Measurements from ENCODE around the gene DUSP8.
"Not testable (repeated sequence)": the region's sequence is repeated elsewhere in the genome, so short reads cannot be mapped to it uniquely, and the experiment has no call there.

The DUSP8 gene

GRCh38 chr11:1511937-1512496 is 60.1 kb downstream of the DUSP8 start:
- no peak for DNase-seq
- intact Hi-C loops (cut with DNase I): loop anchor here (5.0 to 10.0 kb wide), 2 partner anchors 207 to 310 kb away; partner anchors contain the start of gene TOLLIP

GRCh38 chr11:1510928-1511327 is 61.1 kb downstream of the DUSP8 start:
- intact Hi-C loops (cut with DNase I): loop anchor here (5.0 to 10.0 kb wide), 2 partner anchors 206 to 309 kb away; partner anchors contain the start of gene TOLLIP
- DNase-seq: peak in 1 of 42 donors; percentile 32

GRCh38 chr11:1510351-1510750 is 61.7 kb downstream of the DUSP8 start:
- intact Hi-C loops (cut with DNase I): loop anchor here (5.0 to 10.0 kb wide), 2 partner anchors 206 to 308 kb away; partner anchors contain the start of gene TOLLIP
- DNase-seq: not testable (repeated sequence)

- no peak for DNase-seq
- intact Hi-C loops (cut with DNase I): loop anchor here (5.0 to 10.0 kb wide), 2 partner anchors 205 to 307 kb away; partner anchors contain the start of gene TOLLIP
Observed at GRCh38 chr11:1509626-1510255, 62.3 kb downstream of the DUSP8 start.

- intact Hi-C loops (cut with DNase I): no loop called here
- no peak for DNase-seq
Observed at GRCh38 chr11:1508986-1509385, 63.1 kb downstream of the DUSP8 start.

- no peak for DNase-seq
- intact Hi-C loops (cut with DNase I): no loop called here
Observed at GRCh38 chr11:1508491-1508891, 63.6 kb downstream of the DUSP8 start.

- DNase-seq: peak in 7 of 42 donors; percentile 24 to 73 (median 39)
- intact Hi-C loops (cut with DNase I): no loop called here
Observed at GRCh38 chr11:1507381-1508140, 64.5 kb downstream of the DUSP8 start.

GRCh38 chr11:1506981-1507380 is 65.1 kb downstream of the DUSP8 start:
- intact Hi-C loops (cut with DNase I): no loop called here
- no peak for DNase-seq

GRCh38 chr11:1505480-1505879 is 66.6 kb downstream of the DUSP8 start:
- no peak for DNase-seq
- intact Hi-C loops (cut with DNase I): no loop called here

GRCh38 chr11:1504581-1505290 is 67.3 kb downstream of the DUSP8 start:
- no peak for DNase-seq
- intact Hi-C loops (cut with DNase I): no loop called here

- intact Hi-C loops (cut with DNase I): no loop called here
- DNase-seq: no peak
Observed at GRCh38 chr11:1504138-1504537, 67.9 kb downstream of the DUSP8 start.

Data from head of caudate nucleus (tissue), 42 donors.